HG03039 (cell line): ENCODE measurements around the gene SLITRK3.
"Not testable (repeated sequence)": the region's sequence is repeated elsewhere in the genome, so short reads cannot be mapped to it uniquely, and the experiment has no call there.

Experiments used
- ATAC-seq: cut with Tn5 transposase; IDR thresholded peaks from one replicate; pipeline ENCODE4 v1.9.1; 2021; ENCODE audit warnings: mild to moderate bottlenecking, moderate library complexity; ENCODE audit not compliant: unreplicated experiment

Gene SLITRK3

GRCh38 chr3:165193366-165194254 is 2.6 kb downstream of the SLITRK3 start:
- no peak for ATAC-seq

DNA sequence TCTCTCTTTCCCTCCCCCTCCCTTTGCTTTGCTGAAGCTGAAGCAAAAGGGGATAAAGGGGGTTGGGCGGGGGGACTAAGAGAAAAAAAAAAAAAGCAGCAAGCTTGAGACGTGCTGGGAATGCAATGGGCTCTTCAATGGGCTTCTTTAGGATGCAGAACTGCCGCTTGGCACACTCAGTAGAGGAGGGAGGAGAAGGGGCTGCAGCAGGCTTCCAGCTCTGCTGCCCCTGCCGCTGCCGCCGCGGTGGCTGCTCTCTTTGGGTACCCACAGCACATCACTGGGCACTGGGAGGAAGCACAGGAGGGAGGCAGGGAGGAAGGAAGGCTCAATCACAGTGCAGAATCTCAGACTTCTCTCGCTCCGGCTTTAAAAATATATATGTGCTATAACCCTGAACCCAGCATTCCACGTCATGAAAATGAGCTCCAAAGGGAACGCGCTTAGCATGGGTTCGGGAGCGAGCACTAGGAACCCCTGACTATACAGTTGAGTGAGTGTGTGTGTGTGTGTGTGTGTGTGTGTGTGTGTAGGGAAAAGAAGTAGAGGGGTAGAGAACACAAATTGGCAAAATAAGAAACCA is 3.5 kb downstream of the SLITRK3 start:
- ATAC-seq, result no peak

GRCh38 chr3:165191491-165191890 is 4.7 kb downstream of the SLITRK3 start:
- ATAC-seq, result no peak

DNA sequence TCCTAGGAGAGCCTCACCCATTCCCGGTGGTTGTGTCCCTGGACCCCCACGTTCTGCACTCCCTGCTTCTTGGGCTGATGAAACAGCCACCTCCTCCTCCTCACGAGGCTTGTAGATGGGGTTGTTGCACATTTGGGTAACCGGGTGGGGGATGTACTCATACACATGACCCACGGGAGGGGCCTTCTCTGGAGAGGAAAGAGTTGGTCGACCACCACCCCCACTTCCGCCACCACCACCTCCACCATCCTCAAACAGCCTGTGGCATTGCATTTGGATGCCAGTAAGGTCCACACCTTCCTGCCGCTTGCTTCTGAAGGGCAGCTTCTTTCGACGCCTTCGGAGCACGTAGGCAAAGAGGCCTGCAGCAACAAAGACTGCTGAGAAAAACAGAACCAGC is 7.7 kb downstream of the SLITRK3 start:
- no peak for ATAC-seq

- peak; percentile 98 for ATAC-seq
Observed at GRCh38 chr3:165185707-165186327, 10.4 kb downstream of the SLITRK3 start.

DNA sequence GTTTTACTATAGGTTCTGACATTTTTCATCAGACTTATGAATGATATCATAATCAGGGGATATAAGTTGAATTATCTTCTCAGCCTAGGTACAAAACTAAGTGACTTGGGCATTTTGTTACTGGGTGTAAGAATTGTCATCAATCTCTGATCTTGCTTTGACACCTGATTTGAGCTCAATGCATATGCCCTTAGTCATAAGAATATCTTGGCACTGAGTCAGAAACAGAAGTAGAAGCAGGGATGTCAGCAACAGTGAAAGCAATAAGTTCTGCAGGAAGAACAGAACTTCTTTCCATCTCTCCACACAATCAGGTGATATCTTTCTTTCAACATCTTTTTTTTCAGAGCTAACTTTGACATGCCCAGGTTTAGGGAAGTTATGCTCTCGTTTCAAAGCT is 14.6 kb downstream of the SLITRK3 start:
- ATAC-seq, result no peak

DNA sequence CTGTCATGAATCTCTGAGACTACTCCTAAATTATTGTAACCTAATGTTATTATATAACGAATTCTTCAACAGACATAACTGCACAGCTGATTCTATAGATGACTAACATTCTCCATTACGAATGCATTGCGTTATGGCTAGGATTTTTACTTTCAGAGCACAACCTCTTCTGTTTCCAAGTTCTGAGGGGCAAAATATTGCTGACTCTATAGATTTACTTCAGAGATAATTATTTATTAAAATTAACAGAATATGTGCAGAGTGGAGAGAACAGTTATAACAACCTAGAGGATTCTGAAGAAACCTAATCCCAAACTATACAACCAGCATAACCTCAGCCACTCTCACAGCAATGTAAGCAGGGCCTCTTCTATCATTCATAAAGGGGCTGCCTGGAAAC is 25.9 kb downstream of the SLITRK3 start:
- no peak for ATAC-seq

DNA sequence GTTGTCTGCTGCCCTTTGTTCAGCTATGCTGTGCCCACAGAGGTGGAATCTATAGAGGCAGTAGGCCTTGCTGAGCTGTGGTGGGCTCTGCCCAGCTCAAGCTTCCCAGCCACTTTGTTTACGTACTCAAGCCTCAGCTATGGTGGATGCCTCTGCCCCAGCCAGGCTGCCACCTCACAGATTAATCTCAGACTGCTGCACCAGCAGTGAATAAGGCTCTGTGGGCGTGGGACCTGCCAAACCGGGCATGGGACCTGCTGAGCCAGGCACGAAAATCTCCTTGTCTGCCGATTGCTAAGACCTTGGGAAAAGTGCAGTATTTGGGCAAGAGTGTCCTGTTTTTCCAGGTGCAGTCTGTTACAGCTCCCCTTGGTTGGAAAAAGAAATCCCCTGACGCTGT is 26.8 kb downstream of the SLITRK3 start:
- no peak for ATAC-seq

- no peak for ATAC-seq
Observed at GRCh38 chr3:165162883-165163282, 33.3 kb downstream of the SLITRK3 start.

DNA sequence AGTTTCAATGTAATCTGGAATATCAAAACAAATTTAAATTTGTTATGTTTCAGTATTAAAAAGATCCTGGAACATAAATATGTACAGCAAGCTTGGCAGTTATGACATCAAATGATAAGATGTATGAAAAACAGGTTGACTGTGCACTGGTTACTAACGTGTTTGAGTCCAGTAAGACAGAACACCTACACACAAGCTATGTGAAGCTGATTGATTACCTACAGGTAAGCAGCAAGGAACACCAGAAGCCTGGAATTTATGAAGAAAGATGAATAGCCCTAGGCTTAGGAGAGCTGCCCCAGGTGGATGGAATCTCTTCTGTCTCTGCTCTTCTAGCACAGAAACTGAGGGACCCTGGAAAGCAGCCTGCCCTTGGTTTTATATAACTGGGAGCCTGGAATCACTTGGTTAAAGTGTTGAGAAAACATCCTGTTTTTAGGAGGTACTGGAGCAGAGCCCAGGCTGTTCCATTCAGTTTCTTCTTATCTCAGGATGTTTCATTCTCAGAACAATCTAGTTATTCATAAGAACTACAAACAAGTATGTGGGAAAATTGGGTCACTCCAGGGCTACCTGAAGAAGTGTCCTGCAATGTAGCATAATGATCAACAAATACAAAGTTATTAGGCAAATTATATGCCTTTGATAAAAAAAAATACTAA is 36.3 kb downstream of the SLITRK3 start:
- no peak for ATAC-seq

GRCh38 chr3:165158011-165158410 is 38.2 kb downstream of the SLITRK3 start:
- ATAC-seq, result no peak

- ATAC-seq, result no peak
Observed at GRCh38 chr3:165156757-165157420, 39.3 kb downstream of the SLITRK3 start.

DNA sequence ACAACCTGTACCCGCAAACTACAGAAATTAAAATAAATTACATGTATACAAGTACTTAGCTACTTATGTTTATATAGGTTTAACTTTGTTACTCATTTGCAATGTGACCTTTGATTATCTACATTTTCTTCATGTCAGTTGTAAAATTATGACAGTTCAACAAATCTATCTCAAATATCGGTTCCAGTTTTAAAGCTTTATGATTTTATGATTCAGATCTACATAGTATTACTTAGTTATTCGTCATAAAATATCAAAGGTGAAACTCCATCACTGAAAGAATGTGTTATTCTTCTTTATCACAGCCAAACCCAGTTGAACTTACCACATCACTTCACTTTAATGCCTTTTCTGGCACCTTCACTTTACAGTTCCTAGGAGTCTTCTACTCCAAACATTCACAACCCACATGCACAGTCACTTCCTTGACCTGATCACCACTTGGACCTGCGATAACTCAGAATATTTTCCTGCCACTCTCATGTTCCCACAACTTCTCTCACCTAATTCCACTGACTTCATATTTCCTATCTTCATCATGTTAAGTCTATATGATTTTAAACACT is 47.2 kb downstream of the SLITRK3 start:
- no peak for ATAC-seq

GRCh38 chr3:165144271-165144670 is 51.9 kb downstream of the SLITRK3 start:
- ATAC-seq, result no peak

GRCh38 chr3:165139918-165140317 is 56.3 kb downstream of the SLITRK3 start:
- ATAC-seq, result not testable (repeated sequence)
